Lung microvascular endothelial cell (primary cell): ENCODE measurements around the gene OR10A7. TPM values are rescaled to one million over a fixed set of nuclear protein-coding genes. Genes with fewer than 3 reads are reported as not detected.
"Not testable (repeated sequence)": the region's sequence is repeated elsewhere in the genome, so short reads cannot be mapped to it uniquely, and the experiment has no call there.

Experiments used
- DNase-seq, 2 donors: peaks; one replicate each; pipeline versions ENCODE4 v3.0.0 to v3.0.0-alpha.2; 2010; ENCODE audit warnings: low read depth in 2 of 2
- total RNA-seq: library from RNA; depleted of rRNA; stranded (reverse); fragments of >200 nt; gene quantifications from 2 replicates; pipeline ENCODE4 v1.2.1, GENCODE V29; 2014

OR10A7 gene
- not detected in 2 replicates for total RNA-seq

GRCh38 chr12:55220725-55221124 is at the start of gene OR10A7:
Gene OR10A7 (plus strand): TSS chr12:55221025. CDS start chr12:55221025, 0 bp downstream.
- DNase-seq = no peak

GRCh38 chr12:55171445-55171844 is 49.4 kb upstream of the OR10A7 start:
- no peak for DNase-seq

GRCh38 chr12:55171846-55172245 is 49.0 kb upstream of the OR10A7 start:
- not testable (repeated sequence) for DNase-seq

GRCh38 chr12:55172686-55173085 is 48.1 kb upstream of the OR10A7 start:
- no peak for DNase-seq

- DNase-seq = no peak
Measured at GRCh38 chr12:55173456-55173855, 47.4 kb upstream of the OR10A7 start.

GRCh38 chr12:55188573-55188972 is 32.3 kb upstream of the OR10A7 start:
- no peak for DNase-seq

- DNase-seq = peak; percentile 84 to 85
Measured at GRCh38 chr12:55188974-55189556, 31.8 kb upstream of the OR10A7 start.

GRCh38 chr12:55194382-55194781 is 26.4 kb upstream of the OR10A7 start:
- DNase-seq = no peak

GRCh38 chr12:55226523-55226922 is 5.7 kb downstream of the OR10A7 start:
- no peak for DNase-seq

GRCh38 chr12:55227643-55228042 is 6.8 kb downstream of the OR10A7 start:
- DNase-seq = no peak

- DNase-seq = no peak
Measured at GRCh38 chr12:55244309-55244708, 23.5 kb downstream of the OR10A7 start, which contains the start of gene OR6C74. Gene OR6C74 (plus strand): TSS chr12:55244609. CDS start chr12:55247288, 2,679 bp downstream.

- no peak for DNase-seq
Measured at GRCh38 chr12:55246159-55246558, 25.3 kb downstream of the OR10A7 start.

GRCh38 chr12:55250944-55251343 is 30.1 kb downstream of the OR10A7 start:
- no peak for DNase-seq

GRCh38 chr12:55253281-55253680 is 32.5 kb downstream of the OR10A7 start:
- DNase-seq = no peak

- no peak for DNase-seq
Measured at GRCh38 chr12:55256831-55257230, 36.0 kb downstream of the OR10A7 start.

GRCh38 chr12:55258303-55258702 is 37.5 kb downstream of the OR10A7 start:
- no peak for DNase-seq

Other genes with a start within 250 kb of the OR10A7 start
- gene TESPA1, start 236.3 kb upstream of the OR10A7 start, total RNA-seq = not detected in 2 replicates
- not detected in 2 replicates for gene NEUROD4, start 201.1 kb upstream of the OR10A7 start, total RNA-seq
- not detected in 2 replicates for gene OR9K2, start 94.6 kb upstream of the OR10A7 start, total RNA-seq
- gene OR6C74, start 23.6 kb downstream of the OR10A7 start, total RNA-seq = not detected in 2 replicates
- gene OR6C6, start 75.5 kb downstream of the OR10A7 start, total RNA-seq = not detected in 2 replicates
- gene OR6C1, start 93.3 kb downstream of the OR10A7 start, total RNA-seq = not detected in 2 replicates
- not detected in 2 replicates for gene OR6C3, start 109.7 kb downstream of the OR10A7 start, total RNA-seq
- not detected in 2 replicates for gene OR6C75, start 141.9 kb downstream of the OR10A7 start, total RNA-seq
- gene OR6C65, start 179.5 kb downstream of the OR10A7 start, total RNA-seq = not detected in 2 replicates
- gene OR6C76, start 205.2 kb downstream of the OR10A7 start, total RNA-seq = not detected in 2 replicates
- gene OR6C2, start 223.1 kb downstream of the OR10A7 start, total RNA-seq = not detected in 2 replicates
- gene OR6C70, start 249.1 kb downstream of the OR10A7 start, total RNA-seq = not detected in 2 replicates